ENCODE measurements around the gene STYXL2.

STYXL2 gene

GRCh38 chr1:167084757-167085156, 9.1 kb upstream of the STYXL2 start:
- Histone ChIP-seq H3K9ac (ENCODE audit: low read length) (no peak overlapping the region), H3K27ac (ENCODE audit: low read depth, low read length, poor library complexity, severe bottlenecking) (no peak overlapping the region), H3K4me2 (ENCODE audit: low read length) (no peak overlapping the region), H2AFZ (ENCODE audit: low read length) (no peak overlapping the region), H3K36me3 (ENCODE audit: insufficient read depth, low read length) (no peaks in the 10 kb centered on the region), H3K79me2 (ENCODE audit: insufficient read depth, low read length) (no peaks in the 10 kb centered on the region), H3K4me3 (ENCODE audit: low read depth, low read length, poor library complexity, severe bottlenecking) (no peak overlapping the region), H3F3A (ENCODE audit: insufficient read depth, low read length) (no peaks in the 10 kb centered on the region), H3K4me1 (ENCODE audit: insufficient read depth, low read length, severe bottlenecking) (no peaks in the 10 kb centered on the region), H3K9me2 (ENCODE audit: low read depth, low read length) (no peaks in the 10 kb centered on the region), H3K9me3 (ENCODE audit: low read length) (no peaks in the 10 kb centered on the region), H4K20me1 (ENCODE audit: insufficient read depth, low read length) (no peaks in the 10 kb centered on the region), H3K27me3 (ENCODE audit: insufficient read depth, low read length) (peaks cover 3% of the 10 kb centered on the region; the same call in 1 of the 2 replicates)
- TF ChIP-seq EZH2 (IDR thresholded peaks at IDR 0.05; ENCODE audit: borderline replicate concordance, low read length) (no peak), CTCF (IDR thresholded peaks at IDR 0.05; ENCODE audit: low read length) (no peak)

DNA sequence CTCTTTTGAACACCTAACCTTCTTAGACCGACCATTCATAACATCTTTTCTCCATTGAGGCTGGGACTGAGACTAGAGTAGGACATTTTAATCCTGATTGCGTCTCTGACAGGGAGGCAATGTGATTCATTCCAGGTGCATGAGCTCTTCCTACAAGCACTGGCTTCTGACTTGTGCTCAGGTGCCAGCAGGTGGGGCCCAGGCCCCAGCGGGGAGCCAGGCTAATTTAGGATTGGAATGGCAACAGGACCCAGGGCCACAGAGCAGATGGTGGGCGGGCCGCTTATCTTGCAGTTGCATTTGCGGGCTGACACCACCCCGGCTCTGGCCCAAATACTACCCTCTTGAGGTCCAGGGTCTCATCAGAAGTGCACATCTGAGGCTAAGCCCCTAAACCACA, 7.8 kb upstream of the STYXL2 start:
- Histone ChIP-seq H3K9me2 (ENCODE audit: low read depth, low read length) (no peaks in the 10 kb centered on the region), H4K20me1 (ENCODE audit: insufficient read depth, low read length) (no peaks in the 10 kb centered on the region), H3K4me3 (ENCODE audit: low read depth, low read length, poor library complexity, severe bottlenecking) (no peak overlapping the region), H3K4me1 (ENCODE audit: insufficient read depth, low read length, severe bottlenecking) (no peaks in the 10 kb centered on the region), H3K79me2 (ENCODE audit: insufficient read depth, low read length) (no peaks in the 10 kb centered on the region), H3K36me3 (ENCODE audit: insufficient read depth, low read length) (no peaks in the 10 kb centered on the region), H2AFZ (ENCODE audit: low read length) (no peak overlapping the region), H3K4me2 (ENCODE audit: low read length) (no peak overlapping the region), H3K27ac (ENCODE audit: low read depth, low read length, poor library complexity, severe bottlenecking) (no peak overlapping the region), H3K27me3 (ENCODE audit: insufficient read depth, low read length) (no peaks in the 10 kb centered on the region), H3F3A (ENCODE audit: insufficient read depth, low read length) (no peaks in the 10 kb centered on the region), H3K9me3 (ENCODE audit: low read length) (no peaks in the 10 kb centered on the region), H3K9ac (ENCODE audit: low read length) (no peak overlapping the region)
- no peak for TF ChIP-seq CTCF (IDR thresholded peaks at IDR 0.05; ENCODE audit: low read length)
- no peak for TF ChIP-seq EZH2 (IDR thresholded peaks at IDR 0.05; ENCODE audit: borderline replicate concordance, low read length)

- Histone ChIP-seq H3K27me3 (ENCODE audit: insufficient read depth, low read length) (no peaks in the 10 kb centered on the region), H3K4me3 (ENCODE audit: low read depth, low read length, poor library complexity, severe bottlenecking) (no peak overlapping the region), H3K4me2 (ENCODE audit: low read length) (no peak overlapping the region), H3K27ac (ENCODE audit: low read depth, low read length, poor library complexity, severe bottlenecking) (no peak overlapping the region), H3F3A (ENCODE audit: insufficient read depth, low read length) (no peaks in the 10 kb centered on the region), H3K4me1 (ENCODE audit: insufficient read depth, low read length, severe bottlenecking) (no peaks in the 10 kb centered on the region), H3K36me3 (ENCODE audit: insufficient read depth, low read length) (no peaks in the 10 kb centered on the region), H4K20me1 (ENCODE audit: insufficient read depth, low read length) (no peaks in the 10 kb centered on the region), H3K9me2 (ENCODE audit: low read depth, low read length) (no peaks in the 10 kb centered on the region), H3K9me3 (ENCODE audit: low read length) (no peaks in the 10 kb centered on the region), H3K79me2 (ENCODE audit: insufficient read depth, low read length) (no peaks in the 10 kb centered on the region), H3K9ac (ENCODE audit: low read length) (no peak overlapping the region), H2AFZ (ENCODE audit: low read length) (no peak overlapping the region)
- TF ChIP-seq CTCF (IDR thresholded peaks at IDR 0.05; ENCODE audit: low read length) (no peak), EZH2 (IDR thresholded peaks at IDR 0.05; ENCODE audit: borderline replicate concordance, low read length) (no peak)
Observed at GRCh38 chr1:167086768-167087167, 7.1 kb upstream of the STYXL2 start.

Data from OCI-LY1 (cell line).